Measurements from ENCODE around the gene DPP6.

The DPP6 gene

DNA sequence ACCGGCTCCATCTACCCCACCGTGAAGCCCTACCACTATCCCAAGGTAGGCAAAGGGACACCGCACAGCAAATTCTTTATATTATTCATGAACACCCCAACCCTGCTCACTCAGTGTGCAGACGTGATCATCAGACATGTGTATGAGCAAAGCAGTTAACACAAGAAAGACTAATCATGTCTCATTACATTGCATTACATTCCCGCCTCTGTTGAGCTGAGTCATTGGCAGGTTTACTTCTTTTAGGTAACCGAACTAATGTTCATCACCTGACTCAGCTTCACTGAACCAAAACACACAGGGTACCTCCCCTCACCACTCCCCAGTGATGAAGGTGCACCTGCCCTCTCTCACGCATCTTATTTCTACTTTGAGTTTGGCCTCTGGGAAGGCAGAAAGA is 717.3 kb downstream of the DPP6 start:
- no peak overlapping the region for H3K4me2 ChIP-seq (ENCODE audit: low read length)
- H3K27me3 ChIP-seq (ENCODE audit: control insufficient read depth, insufficient read depth, low read length), result no peaks in the 10 kb centered on the region
- TF ChIP-seq, protein P1, sequence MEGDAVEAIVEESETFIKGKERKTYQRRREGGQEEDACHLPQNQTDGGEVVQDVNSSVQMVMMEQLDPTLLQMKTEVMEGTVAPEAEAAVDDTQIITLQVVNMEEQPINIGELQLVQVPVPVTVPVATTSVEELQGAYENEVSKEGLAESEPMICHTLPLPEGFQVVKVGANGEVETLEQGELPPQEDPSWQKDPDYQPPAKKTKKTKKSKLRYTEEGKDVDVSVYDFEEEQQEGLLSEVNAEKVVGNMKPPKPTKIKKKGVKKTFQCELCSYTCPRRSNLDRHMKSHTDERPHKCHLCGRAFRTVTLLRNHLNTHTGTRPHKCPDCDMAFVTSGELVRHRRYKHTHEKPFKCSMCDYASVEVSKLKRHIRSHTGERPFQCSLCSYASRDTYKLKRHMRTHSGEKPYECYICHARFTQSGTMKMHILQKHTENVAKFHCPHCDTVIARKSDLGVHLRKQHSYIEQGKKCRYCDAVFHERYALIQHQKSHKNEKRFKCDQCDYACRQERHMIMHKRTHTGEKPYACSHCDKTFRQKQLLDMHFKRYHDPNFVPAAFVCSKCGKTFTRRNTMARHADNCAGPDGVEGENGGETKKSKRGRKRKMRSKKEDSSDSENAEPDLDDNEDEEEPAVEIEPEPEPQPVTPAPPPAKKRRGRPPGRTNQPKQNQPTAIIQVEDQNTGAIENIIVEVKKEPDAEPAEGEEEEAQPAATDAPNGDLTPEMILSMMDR (IDR thresholded peaks at IDR 0.05), result no peak

GRCh38 chr7:154770361-154770760 is 718.2 kb downstream of the DPP6 start:
- Histone ChIP-seq H3K27me3 (ENCODE audit: control insufficient read depth, insufficient read depth, low read length) (no peaks in the 10 kb centered on the region), H3K9me3 (ENCODE audit: control insufficient read depth, low read length) (no peaks in the 10 kb centered on the region), H3K36me3 (ENCODE audit: control insufficient read depth, insufficient read depth, low read length) (no peaks in the 10 kb centered on the region), H3K79me2 (no peaks in the 10 kb centered on the region), H3K9ac (no peak overlapping the region), H3K4me1 (no peaks in the 10 kb centered on the region), H3K27ac (no peak overlapping the region), H3K4me2 (ENCODE audit: low read length) (no peak overlapping the region), H3K4me3 (ENCODE audit: low read depth, low read length) (no peak overlapping the region), H2AFZ (no peak overlapping the region)
- TF ChIP-seq, protein P1 (IDR thresholded peaks at IDR 0.05), result no peak

More for the DNA sequence above, 717.3 kb downstream of the DPP6 start:
- Histone ChIP-seq H3K79me2 (no peaks in the 10 kb centered on the region), H2AFZ (no peak overlapping the region), H3K27ac (no peak overlapping the region), H3K4me3 (ENCODE audit: low read depth, low read length) (no peak overlapping the region), H3K36me3 (ENCODE audit: control insufficient read depth, insufficient read depth, low read length) (no peaks in the 10 kb centered on the region), H3K9me3 (ENCODE audit: control insufficient read depth, low read length) (no peaks in the 10 kb centered on the region), H3K9ac (no peak overlapping the region), H3K4me1 (no peaks in the 10 kb centered on the region)

DNA sequence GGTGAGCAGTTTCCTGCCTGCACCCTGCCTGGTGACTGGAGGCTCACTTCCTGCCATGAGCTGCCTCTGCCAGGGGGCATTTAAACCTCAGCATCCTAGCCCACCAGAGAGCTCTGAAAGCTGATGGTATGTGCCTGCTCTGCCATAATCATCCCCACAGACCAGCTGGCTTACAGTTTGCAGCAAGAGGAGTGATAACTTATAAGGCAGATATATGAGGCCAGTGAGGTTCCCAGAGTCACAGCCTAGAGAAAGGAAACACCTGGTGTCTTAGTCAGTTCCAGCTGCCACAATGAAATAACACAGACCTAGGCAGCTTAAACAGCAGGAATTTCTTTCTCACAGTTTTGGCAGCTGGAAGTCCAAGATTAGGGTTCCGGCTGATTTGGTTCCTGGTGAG is 718.8 kb downstream of the DPP6 start:
- no peaks in the 10 kb centered on the region for H3K27me3 ChIP-seq (ENCODE audit: control insufficient read depth, insufficient read depth, low read length)
- no peak overlapping the region for H3K4me3 ChIP-seq (ENCODE audit: low read depth, low read length)
- no peaks in the 10 kb centered on the region for H3K4me1 ChIP-seq
- H3K9ac ChIP-seq, result no peak overlapping the region
- no peak overlapping the region for H2AFZ ChIP-seq
- H3K4me2 ChIP-seq (ENCODE audit: low read length), result no peak overlapping the region
- no peak overlapping the region for H3K27ac ChIP-seq
- no peaks in the 10 kb centered on the region for H3K9me3 ChIP-seq (ENCODE audit: control insufficient read depth, low read length)
- H3K79me2 ChIP-seq, result no peaks in the 10 kb centered on the region
- TF ChIP-seq, protein P1 (IDR thresholded peaks at IDR 0.05), result no peak
- no peaks in the 10 kb centered on the region for H3K36me3 ChIP-seq (ENCODE audit: control insufficient read depth, insufficient read depth, low read length)

GRCh38 chr7:154774303-154774969 is 722.2 kb downstream of the DPP6 start:
- no peaks in the 10 kb centered on the region for H3K9me3 ChIP-seq (ENCODE audit: control insufficient read depth, low read length)
- no peak overlapping the region for H2AFZ ChIP-seq
- no peak overlapping the region for H3K4me3 ChIP-seq (ENCODE audit: low read depth, low read length)
- no peaks in the 10 kb centered on the region for H3K27me3 ChIP-seq (ENCODE audit: control insufficient read depth, insufficient read depth, low read length)
- H3K9ac ChIP-seq, result no peak overlapping the region
- TF ChIP-seq, protein P1 (IDR thresholded peaks at IDR 0.05), result no peak
- H3K4me1 ChIP-seq, result no peaks in the 10 kb centered on the region
- no peaks in the 10 kb centered on the region for H3K79me2 ChIP-seq
- no peak overlapping the region for H3K4me2 ChIP-seq (ENCODE audit: low read length)
- no peaks in the 10 kb centered on the region for H3K36me3 ChIP-seq (ENCODE audit: control insufficient read depth, insufficient read depth, low read length)
- no peak overlapping the region for H3K27ac ChIP-seq

GRCh38 chr7:154775681-154776080 is 723.5 kb downstream of the DPP6 start:
- H3K36me3 ChIP-seq (ENCODE audit: control insufficient read depth, insufficient read depth, low read length), result no peaks in the 10 kb centered on the region
- TF ChIP-seq, protein P1 (IDR thresholded peaks at IDR 0.05), result no peak
- H2AFZ ChIP-seq, result no peak overlapping the region
- no peaks in the 10 kb centered on the region for H3K4me1 ChIP-seq
- H3K4me3 ChIP-seq (ENCODE audit: low read depth, low read length), result no peak overlapping the region
- no peaks in the 10 kb centered on the region for H3K27me3 ChIP-seq (ENCODE audit: control insufficient read depth, insufficient read depth, low read length)
- no peaks in the 10 kb centered on the region for H3K9me3 ChIP-seq (ENCODE audit: control insufficient read depth, low read length)
- H3K79me2 ChIP-seq, result no peaks in the 10 kb centered on the region
- no peak overlapping the region for H3K27ac ChIP-seq
- no peak overlapping the region for H3K4me2 ChIP-seq (ENCODE audit: low read length)
- no peak overlapping the region for H3K9ac ChIP-seq
